SU-DHL-6 (cell line): ENCODE results near the gene GJA4.

Source experiments
- H2AFZ ChIP-seq: fragments of 200-600 bp; sonication (generic); 2 replicates; pipeline ENCODE4 v1.6.1; 2014; ENCODE audit warnings: low read depth, mild to moderate bottlenecking, moderate library complexity, mixed read lengths, antibody characterized with exemption, low read length; ENCODE audit not compliant: severe bottlenecking
- H3F3A ChIP-seq: fragments of 200-600 bp; shearing (Covaris generic); 2 replicates; pipeline ENCODE4 v1.6.0; 2016; ENCODE audit warnings: antibody characterized with exemption, mild to moderate bottlenecking; ENCODE audit not compliant: insufficient read depth
- H3K27ac ChIP-seq: fragments of 200-600 bp; sonication (generic); 2 replicates; pipeline ENCODE4 v1.5.1; 2016; ENCODE audit warnings: low read depth, mild to moderate bottlenecking, low read length, moderate library complexity, mixed read lengths
- H3K27me3 ChIP-seq: fragments of 200-600 bp; sonication (generic), shearing (Covaris generic); 2 replicates; pipeline ENCODE4 v1.6.0; 2014; ENCODE audit warnings: mild to moderate bottlenecking, low read length
- H3K36me3 ChIP-seq: fragments of 200-600 bp; sonication (generic); 2 replicates; pipeline ENCODE4 v1.6.1; 2014; ENCODE audit warnings: mild to moderate bottlenecking, low read length, mixed read lengths
- H3K4me2 ChIP-seq: fragments of 300-600, 200-600 bp; shearing (Covaris generic), sonication (generic); 2 replicates; pipeline ENCODE4 v1.6.0; 2014; ENCODE audit warnings: low read length, low read depth, mild to moderate bottlenecking; ENCODE audit not compliant: poor library complexity, severe bottlenecking
- H3K4me3 ChIP-seq: fragments of 200-600 bp; sonication (generic); 2 replicates; pipeline ENCODE4 v1.5.1; 2014; ENCODE audit warnings: antibody characterized with exemption, low read length, mild to moderate bottlenecking, mixed read lengths; ENCODE audit not compliant: insufficient read depth, poor library complexity, severe bottlenecking
- H3K79me2 ChIP-seq: fragments of 200-600 bp; sonication (generic); 2 replicates; pipeline ENCODE4 v1.6.1; 2014; ENCODE audit warnings: mild to moderate bottlenecking, low read length, moderate library complexity; ENCODE audit not compliant: insufficient read depth
- H3K9ac ChIP-seq: fragments of 200-600 bp; sonication (generic); 2 replicates; pipeline ENCODE4 v1.7.0; 2014; ENCODE audit warnings: mild to moderate bottlenecking, low read length
- H3K9me2 ChIP-seq: fragments of 200-600 bp; sonication (generic); replicated peaks from 2 replicates; pipeline ENCODE4 v1.6.1; 2014; ENCODE audit warnings: low read length; ENCODE audit not compliant: insufficient read depth
- H3K9me3 ChIP-seq: fragments of 200-600 bp; sonication (generic); 2 replicates; pipeline ENCODE4 v1.6.1; 2014; ENCODE audit warnings: low read length, mixed read lengths; ENCODE audit not compliant: insufficient read depth
- H4K20me1 ChIP-seq: fragments of 200-600 bp; sonication (generic); 2 replicates; pipeline ENCODE4 v1.6.1; 2014; ENCODE audit warnings: low read depth, mild to moderate bottlenecking, antibody characterized with exemption, low read length, moderate library complexity, mixed read lengths
- EZH2phosphoT487 ChIP-seq: fragments of 200-600 bp; sonication (generic), shearing (Covaris generic); conservative IDR thresholded peaks from 2 replicates; pipeline ENCODE4 v1.6.1; 2018; ENCODE audit warnings: mild to moderate bottlenecking, antibody characterized with exemption, low read length, moderate library complexity, mixed read lengths
- TF ChIP-seq, protein P1 (sequence below): fragments of 200-600 bp; sonication (generic); IDR thresholded peaks from one replicate; pipeline ENCODE4 v1.5.1; 2017; ENCODE audit warnings: antibody characterized with exemption, mild to moderate bottlenecking, low read length, moderate library complexity; ENCODE audit not compliant: insufficient read depth, poor library complexity, severe bottlenecking

The GJA4 gene

DNA sequence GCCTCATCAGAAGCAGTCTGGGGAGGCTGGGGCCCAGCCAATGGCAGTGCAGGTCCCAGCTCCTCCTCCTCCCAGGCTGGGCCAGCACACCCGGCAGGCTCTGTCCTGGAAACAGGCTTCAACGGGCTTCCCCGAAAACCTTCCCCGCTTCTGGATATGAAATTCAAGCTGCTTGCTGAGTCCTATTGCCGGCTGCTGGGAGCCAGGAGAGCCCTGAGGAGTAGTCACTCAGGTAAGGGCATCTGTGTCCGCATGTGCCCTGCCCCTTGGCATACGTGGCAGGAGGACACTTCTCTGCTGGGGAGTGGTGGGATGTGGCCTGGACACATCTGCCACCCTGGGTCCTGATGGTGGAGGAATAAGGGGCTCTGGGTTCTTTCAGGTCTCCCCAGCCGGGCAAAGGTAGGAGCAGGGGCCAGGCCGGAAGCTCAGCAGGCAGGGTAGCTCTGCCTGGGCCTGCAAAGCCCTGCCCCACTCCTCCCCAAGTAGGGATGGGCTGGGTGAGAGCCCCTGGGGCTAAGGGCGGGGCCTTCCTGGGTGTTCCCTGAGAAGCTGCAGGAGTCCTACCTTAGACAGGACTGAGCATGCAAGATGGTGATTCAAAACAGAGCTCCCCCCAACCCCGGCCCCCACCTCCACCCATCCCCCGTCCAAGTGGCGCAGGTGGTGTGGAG, 37.7 kb upstream of the GJA4 start, which contains the start of gene GJB5:
GJB5 (plus strand) TSS at position 84 of the 674 bp plus-strand sequence. CDS start 2,284 bp downstream, outside the sequence.
- H3K9ac ChIP-seq, result no peak within 1 kb of the TSS
- no peaks in the 10 kb centered on the region for H3K27me3 ChIP-seq

DNA sequence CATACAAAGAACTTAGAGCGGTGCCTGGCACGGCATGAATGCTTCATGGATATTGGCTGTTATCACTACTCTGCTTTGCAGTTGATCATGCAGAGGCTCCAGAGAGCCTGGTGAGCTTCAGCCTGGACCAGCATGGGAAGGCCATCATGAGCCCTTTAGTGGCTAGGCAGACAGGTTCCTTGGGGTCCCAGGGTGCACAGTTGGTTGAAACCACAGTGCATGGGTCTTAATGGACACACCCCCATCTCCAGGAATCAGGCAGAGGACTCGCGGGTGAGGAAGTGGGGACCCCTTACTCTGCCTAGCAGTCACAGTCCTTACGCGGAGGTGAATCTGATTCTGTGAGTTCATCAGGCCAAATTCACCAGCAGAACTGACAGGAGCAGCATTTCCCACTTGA, 36.8 kb upstream of the GJA4 start:
- H3F3A ChIP-seq, result no peaks in the 10 kb centered on the region
- H3K9me3 ChIP-seq, result no peaks in the 10 kb centered on the region
- H3K9ac ChIP-seq, result no peak overlapping the region
- no peaks in the 10 kb centered on the region for H3K9me2 ChIP-seq
- no peaks in the 10 kb centered on the region for H4K20me1 ChIP-seq
- no peak overlapping the region for H3K4me3 ChIP-seq
- no peak for TF ChIP-seq EZH2phosphoT487
- TF ChIP-seq, protein P1, sequence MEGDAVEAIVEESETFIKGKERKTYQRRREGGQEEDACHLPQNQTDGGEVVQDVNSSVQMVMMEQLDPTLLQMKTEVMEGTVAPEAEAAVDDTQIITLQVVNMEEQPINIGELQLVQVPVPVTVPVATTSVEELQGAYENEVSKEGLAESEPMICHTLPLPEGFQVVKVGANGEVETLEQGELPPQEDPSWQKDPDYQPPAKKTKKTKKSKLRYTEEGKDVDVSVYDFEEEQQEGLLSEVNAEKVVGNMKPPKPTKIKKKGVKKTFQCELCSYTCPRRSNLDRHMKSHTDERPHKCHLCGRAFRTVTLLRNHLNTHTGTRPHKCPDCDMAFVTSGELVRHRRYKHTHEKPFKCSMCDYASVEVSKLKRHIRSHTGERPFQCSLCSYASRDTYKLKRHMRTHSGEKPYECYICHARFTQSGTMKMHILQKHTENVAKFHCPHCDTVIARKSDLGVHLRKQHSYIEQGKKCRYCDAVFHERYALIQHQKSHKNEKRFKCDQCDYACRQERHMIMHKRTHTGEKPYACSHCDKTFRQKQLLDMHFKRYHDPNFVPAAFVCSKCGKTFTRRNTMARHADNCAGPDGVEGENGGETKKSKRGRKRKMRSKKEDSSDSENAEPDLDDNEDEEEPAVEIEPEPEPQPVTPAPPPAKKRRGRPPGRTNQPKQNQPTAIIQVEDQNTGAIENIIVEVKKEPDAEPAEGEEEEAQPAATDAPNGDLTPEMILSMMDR, result no peak
- H2AFZ ChIP-seq, result no peak overlapping the region
- H3K27me3 ChIP-seq, result no peaks in the 10 kb centered on the region
- no peak overlapping the region for H3K27ac ChIP-seq
- no peaks in the 10 kb centered on the region for H3K36me3 ChIP-seq
- H3K79me2 ChIP-seq, result no peaks in the 10 kb centered on the region
- no peak overlapping the region for H3K4me2 ChIP-seq

More for the DNA sequence above, 37.7 kb upstream of the GJA4 start, which contains the start of gene GJB5:
- Histone ChIP-seq H3K79me2 (no peaks in the 10 kb centered on the region), H3K4me2 (no peak within 1 kb of the TSS), H3K9me3 (no peaks in the 10 kb centered on the region), H4K20me1 (no peaks in the 10 kb centered on the region), H3F3A (no peaks in the 10 kb centered on the region), H3K27ac (no peak within 1 kb of the TSS), H3K36me3 (no peaks in the 10 kb centered on the region), H2AFZ (no peak within 1 kb of the TSS), H3K9me2 (no peaks in the 10 kb centered on the region), H3K4me3 (no peak within 1 kb of the TSS)
- TF ChIP-seq, protein P1, result no peak
- TF ChIP-seq EZH2phosphoT487, result no peak

DNA sequence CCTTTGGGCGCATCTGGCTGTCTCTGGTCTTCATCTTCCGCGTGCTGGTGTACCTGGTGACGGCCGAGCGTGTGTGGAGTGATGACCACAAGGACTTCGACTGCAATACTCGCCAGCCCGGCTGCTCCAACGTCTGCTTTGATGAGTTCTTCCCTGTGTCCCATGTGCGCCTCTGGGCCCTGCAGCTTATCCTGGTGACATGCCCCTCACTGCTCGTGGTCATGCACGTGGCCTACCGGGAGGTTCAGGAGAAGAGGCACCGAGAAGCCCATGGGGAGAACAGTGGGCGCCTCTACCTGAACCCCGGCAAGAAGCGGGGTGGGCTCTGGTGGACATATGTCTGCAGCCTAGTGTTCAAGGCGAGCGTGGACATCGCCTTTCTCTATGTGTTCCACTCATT, 35.4 kb upstream of the GJA4 start:
- Histone ChIP-seq H3K4me3 (no peak overlapping the region), H3K4me2 (no peak overlapping the region), H3K9me3 (no peaks in the 10 kb centered on the region), H3K36me3 (no peaks in the 10 kb centered on the region), H3K27ac (no peak overlapping the region), H2AFZ (no peak overlapping the region), H3K9me2 (no peaks in the 10 kb centered on the region), H3K79me2 (no peaks in the 10 kb centered on the region), H3K27me3 (no peaks in the 10 kb centered on the region), H3K9ac (no peak overlapping the region), H4K20me1 (no peaks in the 10 kb centered on the region), H3F3A (no peaks in the 10 kb centered on the region)
- TF ChIP-seq, protein P1, result no peak
